Measurements from ENCODE around the gene CETN1.

CETN1 gene

GRCh38 chr18:595068-595467, 14.9 kb downstream of the CETN1 start:
- H3K4me3 ChIP-seq (ENCODE audit: low read depth, low read length): no peak overlapping the region
- DNase-seq (ENCODE audit: low read depth): no peak
- TF ChIP-seq CTCF (IDR thresholded peaks at IDR 0.05; ENCODE audit: low read depth, low read length, missing control alignments): no peak

GRCh38 chr18:595571-595970, 15.4 kb downstream of the CETN1 start:
- no peak for TF ChIP-seq CTCF (IDR thresholded peaks at IDR 0.05; ENCODE audit: low read depth, low read length, missing control alignments)
- H3K4me3 ChIP-seq (ENCODE audit: low read depth, low read length): no peak overlapping the region
- no peak for DNase-seq (ENCODE audit: low read depth)

- peak; percentile 21 for DNase-seq (ENCODE audit: low read depth)
- TF ChIP-seq CTCF (IDR thresholded peaks at IDR 0.05; ENCODE audit: low read depth, low read length, missing control alignments): no peak
- no peak overlapping the region for H3K4me3 ChIP-seq (ENCODE audit: low read depth, low read length)
Measured at GRCh38 chr18:596288-596881, 16.2 kb downstream of the CETN1 start.

- DNase-seq (ENCODE audit: low read depth): no peak
- TF ChIP-seq CTCF (IDR thresholded peaks at IDR 0.05; ENCODE audit: low read depth, low read length, missing control alignments): no peak
- H3K4me3 ChIP-seq (ENCODE audit: low read depth, low read length): no peak overlapping the region
Measured at GRCh38 chr18:598124-598589, 18.0 kb downstream of the CETN1 start.

- DNase-seq (ENCODE audit: low read depth): no peak
- no peak for TF ChIP-seq CTCF (IDR thresholded peaks at IDR 0.05; ENCODE audit: low read depth, low read length, missing control alignments)
- no peak overlapping the region for H3K4me3 ChIP-seq (ENCODE audit: low read depth, low read length)
Measured at GRCh38 chr18:600107-600506, 19.9 kb downstream of the CETN1 start.

GRCh38 chr18:604771-605170, 24.6 kb downstream of the CETN1 start:
- no peak for TF ChIP-seq CTCF (IDR thresholded peaks at IDR 0.05; ENCODE audit: low read depth, low read length, missing control alignments)
- no peak for DNase-seq (ENCODE audit: low read depth)
- no peak overlapping the region for H3K4me3 ChIP-seq (ENCODE audit: low read depth, low read length)

- H3K4me3 ChIP-seq (ENCODE audit: low read depth, low read length): no peak overlapping the region
- no peak for TF ChIP-seq CTCF (IDR thresholded peaks at IDR 0.05; ENCODE audit: low read depth, low read length, missing control alignments)
- no peak for DNase-seq (ENCODE audit: low read depth)
Measured at GRCh38 chr18:607930-608329, 27.8 kb downstream of the CETN1 start.

Data from GM12864 (cell line).